ENCODE results near the gene DNAI2.

DNAI2 gene

GRCh38 chr17:74325743-74326379, 51.8 kb downstream of the DNAI2 start, which contains the start of gene KIF19:
TSS of gene KIF19 (plus strand) at chr17:74326226. CDS start at chr17:74326350, 124 bp downstream.
- Histone ChIP-seq H3K27me3 (ENCODE audit: insufficient read depth, low read length, poor library complexity) (peaks cover 17% of the 10 kb centered on the region), H3K36me3 (ENCODE audit: insufficient read depth, low read length) (no peaks in the 10 kb centered on the region), H4K20me1 (ENCODE audit: insufficient read depth, low read length) (peaks cover 5% of the 10 kb centered on the region), H3K9ac (ENCODE audit: low read depth, low read length) (no peak within 1 kb of the TSS), H3K9me3 (ENCODE audit: insufficient read depth, low read length, severe bottlenecking) (no peaks in the 10 kb centered on the region), H3K79me2 (ENCODE audit: insufficient read depth, low read length) (no peaks in the 10 kb centered on the region), H3K27ac (ENCODE audit: low read length) (no peak within 1 kb of the TSS), H3K4me3 (ENCODE audit: low read depth in 1 of 2, low read length in 2 of 2) (no peak within 1 kb of the TSS), H3K4me1 (ENCODE audit: insufficient read depth, low read length) (no peaks in the 10 kb centered on the region), H3K4me2 (ENCODE audit: insufficient read depth, low read length) (no peak within 1 kb of the TSS), H2AFZ (ENCODE audit: low read depth, low read length) (no peak within 1 kb of the TSS)
- DNase-seq (no peak), ATAC-seq (ENCODE audit: insufficient read depth, low read depth) (no peak)
- no peak for TF ChIP-seq EZH2 (IDR thresholded peaks at IDR 0.05; ENCODE audit: borderline replicate concordance, low read depth, low read length, severe bottlenecking)
- no peak for TF ChIP-seq CTCF (IDR thresholded peaks at IDR 0.05; ENCODE audit: borderline replicate concordance, extremely low read depth, low read length, poor library complexity, severe bottlenecking)

GRCh38 chr17:74326506-74326905, 52.5 kb downstream of the DNAI2 start:
- Histone ChIP-seq H2AFZ (ENCODE audit: low read depth, low read length) (no peak overlapping the region), H4K20me1 (ENCODE audit: insufficient read depth, low read length) (peaks cover 4% of the 10 kb centered on the region), H3K9ac (ENCODE audit: low read depth, low read length) (no peak overlapping the region), H3K4me3 (ENCODE audit: low read depth in 1 of 2, low read length in 2 of 2) (no peak overlapping the region), H3K27ac (ENCODE audit: low read length) (no peak overlapping the region), H3K9me3 (ENCODE audit: insufficient read depth, low read length, severe bottlenecking) (no peaks in the 10 kb centered on the region), H3K79me2 (ENCODE audit: insufficient read depth, low read length) (no peaks in the 10 kb centered on the region), H3K4me1 (ENCODE audit: insufficient read depth, low read length) (no peaks in the 10 kb centered on the region), H3K4me2 (ENCODE audit: insufficient read depth, low read length) (no peak overlapping the region), H3K27me3 (ENCODE audit: insufficient read depth, low read length, poor library complexity) (peaks cover 18% of the 10 kb centered on the region), H3K36me3 (ENCODE audit: insufficient read depth, low read length) (no peaks in the 10 kb centered on the region)
- no peak for TF ChIP-seq EZH2 (IDR thresholded peaks at IDR 0.05; ENCODE audit: borderline replicate concordance, low read depth, low read length, severe bottlenecking)
- TF ChIP-seq CTCF (IDR thresholded peaks at IDR 0.05; ENCODE audit: borderline replicate concordance, extremely low read depth, low read length, poor library complexity, severe bottlenecking) = no peak
- DNase-seq (no peak), ATAC-seq (ENCODE audit: insufficient read depth, low read depth) (no peak)

GRCh38 chr17:74328487-74328886, 54.5 kb downstream of the DNAI2 start:
- Histone ChIP-seq H3K9me3 (ENCODE audit: insufficient read depth, low read length, severe bottlenecking) (no peaks in the 10 kb centered on the region), H3K4me2 (ENCODE audit: insufficient read depth, low read length) (no peak overlapping the region), H3K4me1 (ENCODE audit: insufficient read depth, low read length) (no peaks in the 10 kb centered on the region), H3K4me3 (ENCODE audit: low read depth in 1 of 2, low read length in 2 of 2) (no peak overlapping the region), H3K27ac (ENCODE audit: low read length) (no peak overlapping the region), H3K79me2 (ENCODE audit: insufficient read depth, low read length) (no peaks in the 10 kb centered on the region), H3K27me3 (ENCODE audit: insufficient read depth, low read length, poor library complexity) (peaks cover 12% of the 10 kb centered on the region), H2AFZ (ENCODE audit: low read depth, low read length) (no peak overlapping the region), H3K36me3 (ENCODE audit: insufficient read depth, low read length) (no peaks in the 10 kb centered on the region), H4K20me1 (ENCODE audit: insufficient read depth, low read length) (no peaks in the 10 kb centered on the region; the same call in none of the 2 replicates), H3K9ac (ENCODE audit: low read depth, low read length) (no peak overlapping the region)
- ATAC-seq (ENCODE audit: insufficient read depth, low read depth) (no peak), DNase-seq (no peak)
- TF ChIP-seq EZH2 (IDR thresholded peaks at IDR 0.05; ENCODE audit: borderline replicate concordance, low read depth, low read length, severe bottlenecking) (no peak), CTCF (IDR thresholded peaks at IDR 0.05; ENCODE audit: borderline replicate concordance, extremely low read depth, low read length, poor library complexity, severe bottlenecking) (no peak)

Data from DND-41 (cell line).